ENCODE results near the gene NLRC5.

GRCh38 chr16:57001026-57001679 lies 11.8 kb downstream of the NLRC5 start:
- no peak for TF ChIP-seq POLR2AphosphoS5 (IDR thresholded peaks at IDR 0.05; ENCODE audit: low read depth, low read length)
- TF ChIP-seq TAF1 (IDR thresholded peaks at IDR 0.05; ENCODE audit: borderline replicate concordance, insufficient read depth, low read length): no peak
